ENCODE results near the gene IQCB1. TPM values are rescaled to one million over a fixed set of nuclear protein-coding genes. Genes with fewer than 3 reads are reported as not detected.

IQCB1 gene
- total RNA-seq, 1 donor from 2014 or later = 8.5 TPM

DNA sequence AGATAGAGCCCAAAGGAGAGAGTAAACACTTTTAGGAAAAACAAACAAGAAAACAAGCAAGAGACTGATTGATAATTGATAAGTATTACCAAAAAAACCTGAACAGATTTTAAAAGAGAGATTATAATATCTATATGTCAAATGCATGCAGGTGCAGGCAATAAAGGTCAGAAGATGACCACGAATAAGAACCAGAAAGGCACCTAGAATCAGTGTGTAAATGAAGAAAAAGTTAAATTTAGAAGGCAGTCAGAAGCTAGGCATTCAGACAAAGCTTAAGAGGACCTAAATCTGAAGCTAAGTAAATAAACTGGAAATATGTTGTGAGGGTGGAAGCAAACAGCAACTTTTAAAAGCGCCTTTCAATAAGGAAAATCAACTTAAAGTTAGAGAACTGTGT is 16.3 kb downstream of the IQCB1 start:
- DNase-seq = no peak
- H3K36me3 Mint-ChIP-seq (ENCODE audit: unreplicated experiment) = peaks cover 17% of the 10 kb centered on the region

DNA sequence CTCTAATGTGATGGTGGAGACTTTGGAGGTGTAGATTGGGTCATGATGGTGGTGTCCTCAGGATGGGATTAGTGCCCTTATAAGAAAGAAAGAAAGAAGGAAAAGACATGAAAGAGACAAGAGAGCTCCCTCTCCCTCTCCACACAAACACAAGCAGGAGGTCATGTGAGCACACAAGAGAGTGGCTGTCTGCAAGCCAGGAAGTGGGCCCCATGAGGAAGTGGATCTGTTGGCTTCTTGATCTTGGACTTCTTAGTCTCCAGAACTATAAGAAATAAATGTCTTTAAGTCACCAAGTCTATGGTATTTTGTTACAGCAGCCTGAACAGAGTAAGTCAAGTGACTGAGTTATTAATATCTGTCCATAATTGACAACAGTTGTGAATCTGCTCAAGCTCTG is 17.1 kb downstream of the IQCB1 start:
- Mint-ChIP-seq H3K27ac (ENCODE audit: unreplicated experiment) (no peak overlapping the region), H3K36me3 (ENCODE audit: unreplicated experiment) (peaks cover 9% of the 10 kb centered on the region), H3K4me3 (ENCODE audit: unreplicated experiment) (no peak overlapping the region), H3K4me1 (ENCODE audit: low read depth, unreplicated experiment) (no peaks in the 10 kb centered on the region), H3K9me3 (ENCODE audit: unreplicated experiment) (no peaks in the 10 kb centered on the region), H3K27me3 (ENCODE audit: unreplicated experiment) (no peaks in the 10 kb centered on the region)
- TF ChIP-seq CTCF (IDR thresholded peaks at IDR 0.05; ENCODE audit: partially characterized antibody, unreplicated experiment) = no peak
- no peak for DNase-seq

More for the DNA sequence above, 16.3 kb downstream of the IQCB1 start:
- Mint-ChIP-seq H3K4me1 (ENCODE audit: low read depth, unreplicated experiment) (no peaks in the 10 kb centered on the region), H3K27me3 (ENCODE audit: unreplicated experiment) (peaks cover 1% of the 10 kb centered on the region), H3K9me3 (ENCODE audit: unreplicated experiment) (no peaks in the 10 kb centered on the region), H3K27ac (ENCODE audit: unreplicated experiment) (no peak overlapping the region), H3K4me3 (ENCODE audit: unreplicated experiment) (no peak overlapping the region)
- TF ChIP-seq CTCF (IDR thresholded peaks at IDR 0.05; ENCODE audit: partially characterized antibody, unreplicated experiment) = no peak

DNA sequence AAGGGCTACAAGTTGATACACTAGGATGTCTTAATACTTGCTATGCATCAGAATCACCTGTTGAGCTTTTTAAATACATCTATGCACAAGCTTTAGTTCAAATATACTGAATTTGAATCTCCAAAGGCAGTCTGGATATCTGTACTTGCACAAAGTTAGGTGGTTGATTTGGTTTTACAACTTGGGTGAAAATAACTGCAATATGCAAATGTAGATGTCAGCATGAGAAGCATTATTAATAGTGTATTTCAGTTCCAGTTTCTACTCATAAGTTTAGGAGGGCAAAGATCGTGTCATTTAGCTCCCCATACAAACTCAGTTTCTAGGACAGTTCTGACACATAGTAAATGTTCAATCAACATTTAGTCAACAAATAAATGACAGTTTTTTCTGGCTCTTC is 25.6 kb downstream of the IQCB1 start:
- TF ChIP-seq CTCF (IDR thresholded peaks at IDR 0.05; ENCODE audit: partially characterized antibody, unreplicated experiment) = no peak
- H3K4me3 Mint-ChIP-seq (ENCODE audit: unreplicated experiment) = no peak overlapping the region
- no peak overlapping the region for H3K27ac Mint-ChIP-seq (ENCODE audit: unreplicated experiment)
- H3K36me3 Mint-ChIP-seq (ENCODE audit: unreplicated experiment) = no peaks in the 10 kb centered on the region
- H3K27me3 Mint-ChIP-seq (ENCODE audit: unreplicated experiment) = no peaks in the 10 kb centered on the region
- DNase-seq = no peak
- no peaks in the 10 kb centered on the region for H3K4me1 Mint-ChIP-seq (ENCODE audit: low read depth, unreplicated experiment)
- H3K9me3 Mint-ChIP-seq (ENCODE audit: unreplicated experiment) = no peaks in the 10 kb centered on the region

GRCh38 chr3:121803771-121804320 is 31.0 kb downstream of the IQCB1 start:
- Mint-ChIP-seq H3K36me3 (ENCODE audit: unreplicated experiment) (no peaks in the 10 kb centered on the region), H3K27ac (ENCODE audit: unreplicated experiment) (no peak overlapping the region)
- no peak for TF ChIP-seq CTCF (IDR thresholded peaks at IDR 0.05; ENCODE audit: partially characterized antibody, unreplicated experiment)

DNA sequence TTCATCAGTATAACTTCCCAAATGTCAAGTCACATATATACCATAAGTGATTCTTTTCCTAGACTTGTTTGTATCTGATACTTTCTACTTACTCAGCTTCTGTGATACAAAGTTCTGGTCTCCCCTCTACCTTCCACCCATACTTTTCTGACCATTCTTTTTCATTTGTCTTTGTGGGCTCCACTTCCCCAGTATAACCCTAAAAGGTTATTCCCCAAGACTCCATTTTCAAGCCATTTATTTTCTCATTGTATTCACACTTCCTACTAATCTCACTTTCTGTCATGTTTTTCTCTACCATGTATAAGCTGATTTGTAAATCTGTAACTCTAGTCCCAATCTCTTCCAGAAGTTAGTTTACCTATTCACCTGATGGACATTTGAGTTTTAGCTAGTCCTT is 34.0 kb downstream of the IQCB1 start:
- TF ChIP-seq CTCF (IDR thresholded peaks at IDR 0.05; ENCODE audit: partially characterized antibody, unreplicated experiment) = no peak
- Mint-ChIP-seq H3K27me3 (ENCODE audit: unreplicated experiment) (no peaks in the 10 kb centered on the region), H3K9me3 (ENCODE audit: unreplicated experiment) (no peaks in the 10 kb centered on the region), H3K27ac (ENCODE audit: unreplicated experiment) (no peak overlapping the region), H3K4me3 (ENCODE audit: unreplicated experiment) (no peak overlapping the region), H3K4me1 (ENCODE audit: low read depth, unreplicated experiment) (no peaks in the 10 kb centered on the region), H3K36me3 (ENCODE audit: unreplicated experiment) (no peaks in the 10 kb centered on the region)
- no peak for DNase-seq

More at GRCh38 chr3:121803771-121804320, 31.0 kb downstream of the IQCB1 start:
- no peak overlapping the region for H3K4me3 Mint-ChIP-seq (ENCODE audit: unreplicated experiment)
- no peaks in the 10 kb centered on the region for H3K9me3 Mint-ChIP-seq (ENCODE audit: unreplicated experiment)
- no peaks in the 10 kb centered on the region for H3K4me1 Mint-ChIP-seq (ENCODE audit: low read depth, unreplicated experiment)
- DNase-seq = no peak
- no peaks in the 10 kb centered on the region for H3K27me3 Mint-ChIP-seq (ENCODE audit: unreplicated experiment)

All from glutamatergic neuron (in vitro differentiated cells).